Stimulated activated CD8-positive, alpha-beta memory T cell treated with anti-CD3 and anti-CD28 coated beads, Interleukin-4, amount 100 ng/mL, for 4 hours (primary cell): ENCODE measurements around the gene LBHD2.
A peak's percentile ranks its signal among the peaks of the same experiment; 100 is the strongest.

Source experiments
- DNase-seq, 2 donors: peaks; one replicate each; pipeline ENCODE4 v3.0.0-alpha.2; 2020; ENCODE audit warnings: low read depth in 2 of 2, low spot score in 1 of 2

The LBHD2 gene

GRCh38 chr14:103068351-103069073, 15.5 kb upstream of the LBHD2 start:
- DNase-seq = no peak

DNA sequence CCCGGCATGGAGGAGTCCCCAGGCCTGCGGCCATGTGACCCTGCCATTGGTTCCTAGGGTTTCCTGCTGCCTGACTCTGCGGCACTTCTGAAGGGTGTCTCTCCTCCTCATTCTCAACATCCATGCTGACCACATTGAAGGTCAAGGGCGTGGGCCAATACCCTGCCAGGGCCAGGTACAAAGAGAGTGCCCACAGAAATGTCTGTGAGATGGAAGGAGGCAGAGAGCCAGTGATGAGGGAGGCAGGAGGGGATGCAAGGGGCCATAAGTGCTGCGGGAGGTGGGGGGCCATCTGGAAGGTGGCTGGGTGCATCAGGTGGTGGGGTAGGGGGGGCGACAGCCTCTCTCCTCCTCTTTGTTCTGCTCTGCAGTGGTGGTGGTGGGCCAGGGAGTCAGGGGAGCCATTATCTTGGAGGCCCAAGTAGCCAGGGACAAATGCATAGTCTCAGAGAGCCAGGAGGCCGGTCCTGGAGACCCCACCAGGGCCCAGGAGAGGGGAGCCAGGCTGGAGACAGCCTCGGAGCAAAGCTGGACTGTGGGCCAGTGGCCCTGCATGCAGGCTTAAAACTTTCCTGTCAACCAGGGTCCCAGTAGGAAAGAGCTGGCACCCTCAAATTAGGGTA, 13.6 kb upstream of the LBHD2 start:
- no peak for DNase-seq

GRCh38 chr14:103070971-103071542, 13.0 kb upstream of the LBHD2 start:
- no peak for DNase-seq

- DNase-seq = no peak
Measured at GRCh38 chr14:103071544-103072251, 12.3 kb upstream of the LBHD2 start.

DNA sequence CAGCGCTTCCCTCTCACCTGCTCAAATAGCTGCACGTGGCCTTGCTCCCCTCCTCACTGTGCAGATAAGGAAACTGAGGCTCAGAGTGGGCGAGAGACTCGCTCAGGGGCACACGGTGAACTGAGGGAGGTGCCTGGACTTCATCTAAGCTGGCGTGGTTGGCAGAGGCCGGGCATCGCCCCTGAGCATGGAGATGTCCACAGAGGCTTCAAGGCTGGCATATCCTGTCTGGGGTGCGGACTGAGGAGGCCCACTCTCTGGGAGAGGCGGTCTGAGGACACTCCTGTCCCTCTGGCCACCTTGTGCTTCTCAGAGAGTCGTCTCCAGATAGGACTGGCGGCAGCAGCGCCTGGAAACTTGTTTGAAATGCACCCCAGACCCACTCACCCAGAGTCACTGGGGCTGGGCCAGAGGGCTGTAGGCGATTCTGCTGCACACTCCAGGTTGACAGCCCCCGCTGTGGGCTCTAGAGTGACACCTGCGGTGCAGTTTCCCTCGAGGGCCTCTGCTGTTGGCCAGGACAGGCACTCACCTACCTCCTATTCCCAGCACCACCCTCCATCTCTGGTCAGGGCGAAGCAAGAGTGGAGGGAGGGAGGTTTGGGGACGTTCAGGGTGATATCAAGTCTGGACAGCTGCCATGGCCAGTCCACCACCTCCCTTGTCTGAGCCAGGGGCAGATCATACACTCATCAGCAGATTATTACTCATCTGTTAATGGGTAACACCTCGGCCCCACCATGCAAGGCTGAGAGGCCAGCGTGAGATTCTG, 11.2 kb upstream of the LBHD2 start:
- DNase-seq = no peak

DNA sequence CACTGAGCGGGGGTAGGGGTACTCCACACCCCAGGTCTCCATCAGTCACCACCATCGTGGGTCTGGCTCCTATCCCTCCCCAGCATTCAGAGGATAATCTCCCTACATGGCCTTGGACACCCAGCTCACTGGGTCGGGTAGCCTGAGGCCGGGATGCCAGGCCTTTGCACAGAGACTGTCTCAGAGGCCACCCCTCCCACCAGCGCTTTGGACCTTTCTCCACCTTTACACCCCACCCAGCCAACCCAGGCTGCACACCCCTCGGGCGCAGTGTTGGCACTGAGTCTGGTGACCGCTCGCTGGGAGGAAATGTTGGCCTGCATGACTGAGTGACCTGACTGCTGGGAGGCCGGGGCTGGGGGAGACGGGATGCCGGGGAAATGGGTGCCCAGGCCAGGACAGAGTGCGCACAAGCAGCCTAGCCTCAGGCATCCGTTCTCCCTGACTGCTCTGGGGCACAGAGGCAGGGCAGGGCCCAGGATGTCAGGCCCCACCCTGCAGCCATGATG, 10.6 kb upstream of the LBHD2 start:
- DNase-seq = no peak

DNA sequence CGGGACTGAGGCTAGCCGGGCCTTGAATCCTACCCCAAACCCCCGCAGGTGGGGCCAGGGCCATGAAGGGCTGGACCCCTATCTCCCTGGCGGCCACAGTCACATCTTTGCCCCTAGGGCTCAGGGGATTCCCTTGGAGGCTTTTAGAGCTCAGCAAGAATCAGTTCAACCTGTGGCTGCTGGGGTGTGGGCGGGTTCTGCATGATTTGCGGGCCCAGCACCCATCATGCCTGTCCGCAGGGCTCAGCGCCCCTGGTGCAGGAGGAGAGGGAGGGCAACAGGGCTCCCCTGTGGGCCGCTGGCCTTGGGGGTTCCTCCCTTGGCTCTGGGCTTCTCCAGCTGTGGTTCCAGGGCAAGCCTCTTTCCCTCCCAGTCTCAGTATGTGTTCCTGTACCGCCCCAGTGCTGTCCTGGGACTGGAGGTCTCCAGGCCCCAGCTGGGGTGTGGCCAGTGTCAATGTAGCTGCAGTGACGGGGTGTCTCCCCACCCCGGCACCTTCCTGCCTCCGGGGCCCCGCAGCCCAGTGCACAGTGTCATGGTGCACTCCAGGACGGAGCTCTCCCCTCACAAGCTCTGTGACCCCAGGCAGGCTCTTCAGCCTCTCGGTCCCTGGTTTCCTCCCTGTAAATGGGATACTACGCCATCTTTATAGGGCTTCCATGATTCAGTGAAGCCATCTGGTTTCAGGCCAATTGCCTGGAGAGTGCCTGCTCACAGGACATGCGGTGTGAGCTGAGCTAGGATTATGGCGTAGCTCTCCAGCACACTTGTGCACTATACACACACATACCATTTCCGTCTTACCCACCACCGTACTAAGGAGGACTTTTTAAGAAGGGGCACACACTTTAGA, 9.9 kb upstream of the LBHD2 start:
- DNase-seq = no peak

DNA sequence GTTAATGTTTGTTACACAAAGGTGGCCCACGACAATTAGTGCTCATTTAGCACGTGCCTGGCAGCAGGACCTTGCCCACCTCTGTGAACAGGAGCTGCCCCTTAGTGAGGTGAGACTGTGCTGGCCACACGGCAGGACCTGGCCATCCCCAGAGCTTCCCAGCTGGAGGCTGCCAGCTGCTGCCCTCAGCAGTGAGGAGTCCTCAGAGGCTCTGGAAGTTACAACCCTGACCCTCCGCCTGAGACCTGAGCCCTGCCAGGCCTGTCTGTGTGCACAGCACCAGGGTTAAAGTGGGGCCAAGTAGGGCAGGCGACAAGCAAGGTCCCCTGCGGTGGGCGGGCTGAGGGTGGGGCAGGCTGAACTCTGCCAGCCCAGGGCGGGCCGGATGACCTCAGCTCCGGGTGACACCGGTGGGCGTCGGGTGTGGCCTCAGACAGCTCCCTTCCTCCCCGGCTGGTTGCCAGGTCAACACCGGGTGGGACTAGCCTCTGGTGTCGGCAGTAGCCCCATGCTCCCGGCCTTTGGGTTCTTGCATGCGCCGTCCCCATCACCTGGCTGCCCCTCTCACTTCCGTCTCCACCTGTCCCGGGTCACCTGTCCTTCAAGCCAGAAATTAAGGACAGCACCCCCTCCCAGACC, 9.2 kb upstream of the LBHD2 start:
- DNase-seq = no peak

DNA sequence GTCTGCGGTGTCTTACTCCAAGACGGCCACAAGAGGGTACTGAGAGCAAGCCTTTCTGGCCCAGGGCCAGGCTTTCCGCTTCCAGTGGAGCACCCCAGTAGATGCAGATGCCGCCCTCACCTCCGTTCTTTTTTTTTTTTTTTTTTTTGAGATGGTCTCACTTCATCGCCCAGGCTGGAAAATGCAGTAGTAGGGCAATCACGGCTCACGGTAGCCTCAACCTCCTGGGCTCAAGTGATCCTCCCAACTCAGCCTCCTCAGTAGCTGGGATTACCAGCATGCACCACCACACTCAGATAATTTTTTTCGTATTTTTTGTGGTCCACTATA, 5.6 kb upstream of the LBHD2 start:
- DNase-seq = peak; percentile 35 to 47

- no peak for DNase-seq
Measured at GRCh38 chr14:103078860-103079587, 5.0 kb upstream of the LBHD2 start.

DNA sequence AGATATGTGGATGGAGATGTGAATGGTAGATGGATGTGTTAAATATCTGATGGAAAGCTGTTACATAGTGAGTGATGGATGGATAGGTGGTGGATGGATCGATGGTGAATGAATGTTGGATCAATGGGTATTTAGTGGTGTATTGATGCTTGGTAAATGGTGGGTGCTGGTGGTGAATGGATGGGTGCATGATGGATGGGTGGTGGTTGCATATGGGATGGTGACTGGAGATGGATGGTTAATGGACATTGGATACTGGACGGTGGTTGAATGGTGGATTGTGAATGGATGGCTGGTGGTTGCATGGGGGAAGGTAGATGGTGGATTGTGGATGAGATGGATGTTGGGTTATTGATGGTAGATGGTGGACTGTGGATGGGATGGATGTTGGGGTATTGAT, 2.1 kb upstream of the LBHD2 start:
- DNase-seq = no peak

DNA sequence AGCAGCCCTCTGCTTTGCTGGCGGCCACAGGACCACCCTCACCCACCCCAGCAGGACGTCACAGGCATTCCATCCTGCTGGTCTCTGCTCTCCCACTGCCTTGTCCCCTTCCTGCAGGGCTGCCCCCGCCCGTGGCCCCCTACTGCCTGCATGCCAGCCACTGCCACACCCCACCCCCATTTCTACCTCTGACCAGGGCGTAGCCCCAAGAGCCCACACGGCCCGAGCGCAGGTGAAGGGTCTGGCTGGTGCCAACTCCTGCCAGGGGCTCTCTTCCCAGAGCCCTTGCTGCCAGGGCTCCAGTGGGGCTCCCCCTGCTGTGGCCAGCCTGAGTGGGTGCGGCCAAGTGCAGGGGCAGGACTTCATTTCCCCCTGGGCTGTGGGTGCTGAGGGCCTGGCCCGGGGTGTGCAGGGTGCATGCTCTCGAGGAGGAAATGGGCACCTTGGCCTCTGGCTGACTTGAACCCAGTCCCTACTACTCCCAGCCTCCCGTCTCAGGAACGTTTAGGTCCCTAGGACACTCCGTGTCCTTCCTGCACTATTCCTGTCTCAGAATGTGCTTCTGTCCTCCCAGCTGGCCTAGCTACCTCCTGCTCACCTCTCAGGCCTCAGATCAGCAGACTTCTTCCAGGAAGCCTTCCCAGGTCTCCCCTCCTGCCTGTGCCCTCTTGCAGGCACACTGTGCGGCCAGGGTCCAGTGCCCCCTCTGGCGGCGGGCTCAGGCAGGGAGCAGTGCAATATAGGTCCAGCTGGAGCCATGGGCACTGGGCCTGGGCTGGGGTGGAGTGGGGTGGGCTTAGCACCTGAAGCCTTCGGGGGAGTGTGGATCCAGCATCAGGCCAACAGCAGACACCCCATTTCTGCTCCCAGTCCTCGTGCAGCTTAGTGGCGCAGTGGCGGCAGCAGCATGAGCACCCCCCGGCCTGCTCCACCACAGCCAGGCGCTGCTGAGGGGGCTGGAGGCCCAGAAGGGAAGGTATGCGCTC, 1.4 kb downstream of the LBHD2 start:
- DNase-seq = no peak

- no peak for DNase-seq
Measured at GRCh38 chr14:103086771-103087342, 2.8 kb downstream of the LBHD2 start.

- DNase-seq = no peak
Measured at GRCh38 chr14:103087343-103087835, 3.4 kb downstream of the LBHD2 start.

GRCh38 chr14:103088921-103089320, 4.9 kb downstream of the LBHD2 start:
- DNase-seq = no peak

- DNase-seq = no peak
Measured at GRCh38 chr14:103089386-103090335, 5.7 kb downstream of the LBHD2 start.
